PFSK-1 (cell line): ENCODE results near the gene APOL1.

Source experiments
- POLR2AphosphoS5 ChIP-seq: IDR thresholded peaks from 2 replicates; pipeline ENCODE4 v1.6.1; 2012; ENCODE audit warnings: low read depth, mild to moderate bottlenecking, control low read depth, low read length, moderate library complexity
- SIN3A ChIP-seq: IDR thresholded peaks from 2 replicates; pipeline ENCODE4 v1.6.1; 2012; ENCODE audit warnings: mild to moderate bottlenecking, low read length, moderate library complexity, borderline replicate concordance; ENCODE audit not compliant: insufficient read depth
- TAF1 ChIP-seq: IDR thresholded peaks from 2 replicates; pipeline ENCODE4 v1.6.1; 2012; ENCODE audit warnings: low read length, control low read depth, borderline replicate concordance; ENCODE audit not compliant: insufficient read depth
- TF ChIP-seq, protein P1 (sequence below), 2 experiments: IDR thresholded peaks; 2 replicates each; pipeline versions ENCODE4 v1.6.1 to v1.8.0; 2011 to 2012; ENCODE audit warnings: low read depth in 2 of 2, low read length in 2 of 2, control low read depth in 1 of 2, inconsistent platforms in 1 of 2, mild to moderate bottlenecking in 1 of 2, moderate library complexity in 1 of 2; ENCODE audit not compliant: insufficient read depth in 1 of 2

- TF ChIP-seq, protein P1, sequence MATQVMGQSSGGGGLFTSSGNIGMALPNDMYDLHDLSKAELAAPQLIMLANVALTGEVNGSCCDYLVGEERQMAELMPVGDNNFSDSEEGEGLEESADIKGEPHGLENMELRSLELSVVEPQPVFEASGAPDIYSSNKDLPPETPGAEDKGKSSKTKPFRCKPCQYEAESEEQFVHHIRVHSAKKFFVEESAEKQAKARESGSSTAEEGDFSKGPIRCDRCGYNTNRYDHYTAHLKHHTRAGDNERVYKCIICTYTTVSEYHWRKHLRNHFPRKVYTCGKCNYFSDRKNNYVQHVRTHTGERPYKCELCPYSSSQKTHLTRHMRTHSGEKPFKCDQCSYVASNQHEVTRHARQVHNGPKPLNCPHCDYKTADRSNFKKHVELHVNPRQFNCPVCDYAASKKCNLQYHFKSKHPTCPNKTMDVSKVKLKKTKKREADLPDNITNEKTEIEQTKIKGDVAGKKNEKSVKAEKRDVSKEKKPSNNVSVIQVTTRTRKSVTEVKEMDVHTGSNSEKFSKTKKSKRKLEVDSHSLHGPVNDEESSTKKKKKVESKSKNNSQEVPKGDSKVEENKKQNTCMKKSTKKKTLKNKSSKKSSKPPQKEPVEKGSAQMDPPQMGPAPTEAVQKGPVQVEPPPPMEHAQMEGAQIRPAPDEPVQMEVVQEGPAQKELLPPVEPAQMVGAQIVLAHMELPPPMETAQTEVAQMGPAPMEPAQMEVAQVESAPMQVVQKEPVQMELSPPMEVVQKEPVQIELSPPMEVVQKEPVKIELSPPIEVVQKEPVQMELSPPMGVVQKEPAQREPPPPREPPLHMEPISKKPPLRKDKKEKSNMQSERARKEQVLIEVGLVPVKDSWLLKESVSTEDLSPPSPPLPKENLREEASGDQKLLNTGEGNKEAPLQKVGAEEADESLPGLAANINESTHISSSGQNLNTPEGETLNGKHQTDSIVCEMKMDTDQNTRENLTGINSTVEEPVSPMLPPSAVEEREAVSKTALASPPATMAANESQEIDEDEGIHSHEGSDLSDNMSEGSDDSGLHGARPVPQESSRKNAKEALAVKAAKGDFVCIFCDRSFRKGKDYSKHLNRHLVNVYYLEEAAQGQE (IDR thresholded peaks at IDR 0.05; ENCODE audit: insufficient read depth in 1 of 2, low read depth in 2 of 2, low read length in 2 of 2), result no peak
- TF ChIP-seq POLR2AphosphoS5 (no peak), SIN3A (no peak), TAF1 (no peak)
Measured at GRCh38 chr22:36257308-36257707, 4.4 kb downstream of the APOL1 start.
